ENCODE data around the gene LATS1. TPM values are rescaled to one million over a fixed set of nuclear protein-coding genes. Genes with fewer than 3 reads are reported as not detected.
"Not testable (repeated sequence)": the region's sequence is repeated elsewhere in the genome, so short reads cannot be mapped to it uniquely, and the experiment has no call there.

Gene LATS1
- total RNA-seq, 4 donors from 2014 or later = 21.0 to 25.8 (median 24.3) TPM

- Histone ChIP-seq H3K4me1 (peaks cover 0 to 51% (median 5%) of the 10 kb centered on the region in 4 donors), H3K9me3 (no peaks in the 10 kb centered on the region), H3K27ac (no peak overlapping the region), H3K36me3 (peaks cover 0 to 19% (median 0%) of the 10 kb centered on the region in 3 donors), H3K4me3 (no peak overlapping the region), H3K27me3 (no peaks in the 10 kb centered on the region)
- no peak for DNase-seq (ENCODE audit: low spot score in 2 of 2)
- 65 to 71% methylated on average over 7 of the region's 7 CpGs for WGBS, 2 donors
- TF ChIP-seq POLR2A (IDR thresholded peaks at IDR 0.05) = no peak
- no peak for TF ChIP-seq EP300 (IDR thresholded peaks at IDR 0.05)
- TF ChIP-seq, protein P1, sequence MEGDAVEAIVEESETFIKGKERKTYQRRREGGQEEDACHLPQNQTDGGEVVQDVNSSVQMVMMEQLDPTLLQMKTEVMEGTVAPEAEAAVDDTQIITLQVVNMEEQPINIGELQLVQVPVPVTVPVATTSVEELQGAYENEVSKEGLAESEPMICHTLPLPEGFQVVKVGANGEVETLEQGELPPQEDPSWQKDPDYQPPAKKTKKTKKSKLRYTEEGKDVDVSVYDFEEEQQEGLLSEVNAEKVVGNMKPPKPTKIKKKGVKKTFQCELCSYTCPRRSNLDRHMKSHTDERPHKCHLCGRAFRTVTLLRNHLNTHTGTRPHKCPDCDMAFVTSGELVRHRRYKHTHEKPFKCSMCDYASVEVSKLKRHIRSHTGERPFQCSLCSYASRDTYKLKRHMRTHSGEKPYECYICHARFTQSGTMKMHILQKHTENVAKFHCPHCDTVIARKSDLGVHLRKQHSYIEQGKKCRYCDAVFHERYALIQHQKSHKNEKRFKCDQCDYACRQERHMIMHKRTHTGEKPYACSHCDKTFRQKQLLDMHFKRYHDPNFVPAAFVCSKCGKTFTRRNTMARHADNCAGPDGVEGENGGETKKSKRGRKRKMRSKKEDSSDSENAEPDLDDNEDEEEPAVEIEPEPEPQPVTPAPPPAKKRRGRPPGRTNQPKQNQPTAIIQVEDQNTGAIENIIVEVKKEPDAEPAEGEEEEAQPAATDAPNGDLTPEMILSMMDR (IDR thresholded peaks at IDR 0.05) = no peak
Observed at GRCh38 chr6:149756261-149756636, 38.3 kb upstream of the LATS1 start.

- peaks cover 0 to 58% (median 11%) of the 10 kb centered on the region in 4 donors for H3K4me1 ChIP-seq
- no peak for DNase-seq (ENCODE audit: low spot score in 2 of 2)
- no peaks in the 10 kb centered on the region for H3K9me3 ChIP-seq
- H3K27ac ChIP-seq = peak overlapping the region in 1 of 4 donors; percentile 14
- no peaks in the 10 kb centered on the region for H3K27me3 ChIP-seq
- 77 to 84% methylated on average over 9 of the region's 9 CpGs for WGBS, 2 donors
- peaks cover 0 to 16% (median 0%) of the 10 kb centered on the region in 3 donors for H3K36me3 ChIP-seq
- H3K4me3 ChIP-seq = no peak overlapping the region
- no peak for TF ChIP-seq POLR2A (IDR thresholded peaks at IDR 0.05)
- no peak for TF ChIP-seq EP300 (IDR thresholded peaks at IDR 0.05)
- TF ChIP-seq, protein P1 (IDR thresholded peaks at IDR 0.05) = no peak
Observed at GRCh38 chr6:149755300-149756260, 37.7 kb upstream of the LATS1 start.

GRCh38 chr6:149754548-149754947, 36.6 kb upstream of the LATS1 start:
- H3K4me3 ChIP-seq = no peak overlapping the region
- peak overlapping the region in 1 of 4 donors; percentile 41 for H3K27ac ChIP-seq
- H3K9me3 ChIP-seq = no peaks in the 10 kb centered on the region
- H3K4me1 ChIP-seq = peaks cover 0 to 63% (median 13%) of the 10 kb centered on the region in 4 donors
- TF ChIP-seq EP300 (IDR thresholded peaks at IDR 0.05) (no peak), POLR2A (IDR thresholded peaks at IDR 0.05) (no peak)
- TF ChIP-seq, protein P1 (IDR thresholded peaks at IDR 0.05) = no peak
- H3K27me3 ChIP-seq = no peaks in the 10 kb centered on the region
- 53 to 56% methylated on average over 4 of the region's 4 CpGs for WGBS, 2 donors
- no peak for DNase-seq (ENCODE audit: low spot score in 2 of 2)
- peaks cover 0 to 6% (median 0%) of the 10 kb centered on the region in 3 donors for H3K36me3 ChIP-seq

DNA sequence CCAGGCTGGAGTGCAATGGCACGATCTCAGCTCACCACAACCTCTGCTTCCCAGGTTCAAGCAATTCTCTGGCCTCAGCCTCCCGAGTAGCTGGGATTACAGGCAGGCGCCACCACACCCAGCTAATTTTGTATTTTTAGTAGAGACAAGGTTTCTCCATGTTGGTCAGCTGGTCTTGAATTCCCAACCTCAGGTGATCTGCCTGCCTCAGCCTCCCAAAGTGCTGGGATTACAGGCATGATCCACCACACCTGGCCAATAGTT, 35.4 kb upstream of the LATS1 start:
- not testable (repeated sequence) for H3K4me3 ChIP-seq; H3K27me3 ChIP-seq; H3K36me3 ChIP-seq; DNase-seq (ENCODE audit: low spot score in 2 of 2); H3K9me3 ChIP-seq
- H3K4me1 ChIP-seq = peaks cover 0 to 67% (median 13%) of the 10 kb centered on the region in 4 donors
- peak overlapping the region in 1 of 4 donors; percentile 2 for H3K27ac ChIP-seq
- WGBS, 2 donors = 81 to 87% methylated on average over 3 of the region's 3 CpGs

GRCh38 chr6:149752600-149753373, 34.9 kb upstream of the LATS1 start:
- TF ChIP-seq, protein P1 (IDR thresholded peaks at IDR 0.05) = no peak
- no peak for TF ChIP-seq EP300 (IDR thresholded peaks at IDR 0.05)
- no peak for TF ChIP-seq POLR2A (IDR thresholded peaks at IDR 0.05)

GRCh38 chr6:149751920-149752319, 34.0 kb upstream of the LATS1 start:
- not testable (repeated sequence) for H3K27ac ChIP-seq; H3K27me3 ChIP-seq; H3K9me3 ChIP-seq; H3K4me3 ChIP-seq; H3K36me3 ChIP-seq; DNase-seq (ENCODE audit: low spot score in 2 of 2)
- H3K4me1 ChIP-seq = peaks cover 0 to 60% (median 13%) of the 10 kb centered on the region in 4 donors
- WGBS, 2 donors = 96 to 99% methylated on average over 5 of the region's 5 CpGs

More at GRCh38 chr6:149752600-149753373, 34.9 kb upstream of the LATS1 start:
- no peak for DNase-seq (ENCODE audit: low spot score in 2 of 2)
- no peaks in the 10 kb centered on the region for H3K27me3 ChIP-seq
- H3K4me1 ChIP-seq = peaks cover 0 to 65% (median 13%) of the 10 kb centered on the region in 4 donors
- no peaks in the 10 kb centered on the region for H3K36me3 ChIP-seq
- whole genome bisulfite sequencing, 2 donors = 79 to 81% methylated on average over 4 of the region's 4 CpGs
- H3K4me3 ChIP-seq = no peak overlapping the region
- peak overlapping the region in 1 of 4 donors; percentile 50 for H3K27ac ChIP-seq
- H3K9me3 ChIP-seq = no peaks in the 10 kb centered on the region
